K562 (cell line): ENCODE measurements around the gene DDX20. TPM values are rescaled to one million over a fixed set of nuclear protein-coding genes. Genes with fewer than 3 reads are reported as not detected.

Source experiments
- ATAC-seq: fragments of 200-7000 bp; cut with Tn5 transposase; 3 replicates; pipeline ENCODE4 v1.9.1; 2020; ENCODE audit warnings: moderate library complexity
- BruUV-seq: library from RNA; stranded (reverse); fragments of 400-500 nt; replicated peaks from 2 replicates; lab custom pipeline; 2021; lab: Mats Ljungman, UMichigan
- CTCF ChIA-PET: fragments of 300-600 bp; formaldehyde crosslinking; extraction: SDS; loops from one replicate; lab custom pipeline; 2021; ENCODE audit warnings: low intra/inter-chr PET ratio; lab: Yijun Ruan, JAX
- POLR2A ChIA-PET: fragments of 300-600, 350-650 bp; sonication (Branson Sonifier 250); formaldehyde crosslinking; extraction: SDS; loops from one replicate; lab custom pipeline; 2021; ENCODE audit warnings: antibody characterized with exemption, inconsistent platforms; lab: Yijun Ruan, JAX
- DNase-seq, 4 experiments: peaks; one replicate each; pipeline versions ENCODE4 v3.0.0 to v3.0.0-alpha.2; 2011 to 2018; ENCODE audit warnings: low spot score in 3 of 4, mixed read lengths in 3 of 4; ENCODE audit errors: extremely low read depth in 1 of 4
- FAIRE-seq: peaks from 2 replicates; lab custom pipeline; 2011; peaks lifted over from hg19 to GRCh38; lab: Jason Lieb, UNC
- H2AFZ ChIP-seq: 2 replicates; pipeline ENCODE4 v1.6.0; 2011; ENCODE audit warnings: low read depth, low read length, control low read depth, inconsistent platforms
- H3K27ac ChIP-seq: fragments of 200-600 bp; 3 replicates; pipeline ENCODE4 v1.8.0; 2011; ENCODE audit warnings: low read depth, mild to moderate bottlenecking, control low read depth, inconsistent platforms, low read length, moderate library complexity, mixed read lengths; ENCODE audit errors: extremely low read depth
- H3K27me3 ChIP-seq, 2 experiments: fragments of 300-600 bp in 1 of 2; 2 replicates in 1 of 2; 3 replicates in 1 of 2; pipeline versions ENCODE4 v1.6.0 to v1.8.0; 2011; ENCODE audit warnings: inconsistent platforms in 2 of 2, low read length in 2 of 2, mild to moderate bottlenecking in 1 of 2, mixed read lengths in 1 of 2, moderate library complexity in 1 of 2; ENCODE audit not compliant: control insufficient read depth in 2 of 2, insufficient read depth in 2 of 2
- H3K36me3 ChIP-seq: fragments of 300-600 bp; 3 replicates; pipeline ENCODE4 v1.8.0; 2011; ENCODE audit warnings: mild to moderate bottlenecking, low read length, inconsistent platforms; ENCODE audit not compliant: control insufficient read depth, insufficient read depth
- H3K4me1 ChIP-seq, 2 experiments: fragments of 200-600 bp in 1 of 2; replicated peaks in 1 of 2; 2 replicates in 1 of 2; 3 replicates in 1 of 2; pipeline versions ENCODE4 v1.5.1 to v1.8.0; 2011; ENCODE audit warnings: inconsistent platforms in 2 of 2, low read length in 2 of 2, mild to moderate bottlenecking in 1 of 2, mixed read lengths in 1 of 2, moderate library complexity in 1 of 2; ENCODE audit not compliant: control insufficient read depth in 2 of 2, insufficient read depth in 2 of 2
- H3K4me2 ChIP-seq: 2 replicates; pipeline ENCODE4 v1.6.1; 2011; ENCODE audit warnings: low read length, control low read depth, inconsistent platforms, mixed read lengths; ENCODE audit not compliant: insufficient read depth
- H3K4me3 ChIP-seq: fragments of 200-600 bp; sonication (generic), shearing (Covaris generic); 2 replicates; pipeline ENCODE4 v1.5.1; 2016; ENCODE audit warnings: control low read depth, inconsistent platforms
- H3K79me2 ChIP-seq: fragments of 200-600 bp; 3 replicates; pipeline ENCODE4 v1.8.0; 2011; ENCODE audit warnings: low read length, inconsistent platforms; ENCODE audit not compliant: control insufficient read depth, insufficient read depth
- H3K9ac ChIP-seq, 2 experiments: 2 replicates each; pipeline versions ENCODE4 v1.6.0 to v1.6.1; 2011; ENCODE audit warnings: low read depth in 2 of 2, low read length in 2 of 2, control low read depth in 1 of 2, inconsistent platforms in 1 of 2, mild to moderate bottlenecking in 1 of 2, mixed read lengths in 1 of 2; ENCODE audit not compliant: insufficient read depth in 1 of 2
- H3K9me1 ChIP-seq: one replicate; pipeline ENCODE4 v1.6.0; 2011; ENCODE audit warnings: inconsistent platforms, mild to moderate bottlenecking, low read length, moderate library complexity; ENCODE audit not compliant: control insufficient read depth, insufficient read depth
- H3K9me3 ChIP-seq: replicated peaks from 2 replicates; pipeline ENCODE4 v1.5.1; 2011; ENCODE audit warnings: low read depth, low read length, inconsistent platforms; ENCODE audit not compliant: control insufficient read depth, insufficient read depth
- H4K20me1 ChIP-seq: replicated peaks from 2 replicates; pipeline ENCODE4 v1.6.1; 2011; ENCODE audit warnings: low read length, inconsistent platforms, mixed read lengths; ENCODE audit not compliant: control insufficient read depth, insufficient read depth
- ARHGAP35 ChIP-seq: fragments of 450-650 bp; IDR thresholded peaks from 2 replicates; pipeline ENCODE4 v1.6.1; 2018; ENCODE audit not compliant: partially characterized antibody
- CHD1 ChIP-seq: fragments of 200-600 bp; sonication (generic); IDR thresholded peaks from one replicate; pipeline ENCODE4 v1.6.1; 2012; ENCODE audit warnings: mild to moderate bottlenecking, moderate library complexity, low read length, inconsistent platforms
- HDAC1 ChIP-seq, 2 experiments: fragments of 450-650 bp; IDR thresholded peaks; 2 replicates each; pipeline ENCODE4 v1.6.1; 2016 to 2017; ENCODE audit warnings: inconsistent platforms in 1 of 2, mild to moderate bottlenecking in 1 of 2, moderate library complexity in 1 of 2
- ID3 ChIP-seq, 2 experiments: fragments of 250-450 bp in 1 of 2; fragments of 450-650 bp in 1 of 2; sonication (Bioruptor Pico) in 1 of 2; IDR thresholded peaks; 2 replicates each; pipeline versions ENCODE4 v1.6.1 to v1.8.0; 2016 to 2021; ENCODE audit warnings: mild to moderate bottlenecking in 2 of 2, moderate library complexity in 2 of 2, missing compliant biosample characterization in 1 of 2, missing genetic modification characterization in 1 of 2
- KLF6 ChIP-seq: fragments of 250-450 bp; sonication (Bioruptor Pico); IDR thresholded peaks from 2 replicates; pipeline ENCODE4 v1.4.0; 2020; ENCODE audit warnings: mild to moderate bottlenecking, moderate library complexity, borderline replicate concordance
- MBD1 ChIP-seq: fragments of 250-450 bp; sonication (Bioruptor Pico); IDR thresholded peaks from 2 replicates; pipeline ENCODE4 v1.8.0; 2022; ENCODE audit warnings: inconsistent platforms
- MCM5 ChIP-seq: fragments of 450-650 bp; IDR thresholded peaks from 2 replicates; pipeline ENCODE4 v1.6.1; 2016; ENCODE audit warnings: low read depth
- MITF ChIP-seq: IDR thresholded peaks from 2 replicates; pipeline ENCODE4 v1.6.1; 2014; ENCODE audit warnings: antibody characterized with exemption
- PHTF2 ChIP-seq: fragments of 250-450 bp; sonication (Bioruptor Pico); IDR thresholded peaks from 2 replicates; pipeline ENCODE4 v1.5.0; 2021; ENCODE audit warnings: mild to moderate bottlenecking
- RFX1 ChIP-seq: fragments of 450-650 bp; IDR thresholded peaks from 2 replicates; pipeline ENCODE4 v1.6.1; 2016; ENCODE audit warnings: mild to moderate bottlenecking, moderate library complexity
- RFX5 ChIP-seq: IDR thresholded peaks from 2 replicates; pipeline ENCODE4 v1.6.1; 2011; ENCODE audit warnings: low read depth, mild to moderate bottlenecking, improper control_type of control experiment, low read length
- RHOXF2B ChIP-seq: fragments of 250-450 bp; sonication (Bioruptor Pico); conservative IDR thresholded peaks from 2 replicates; pipeline ENCODE4 v1.5.1; 2021
- SIX5 ChIP-seq, 2 experiments: IDR thresholded peaks; 2 replicates each; pipeline ENCODE4 v1.6.1; 2011; ENCODE audit warnings: low read length in 2 of 2, borderline replicate concordance in 1 of 2, low read depth in 1 of 2, mild to moderate bottlenecking in 1 of 2, moderate library complexity in 1 of 2; ENCODE audit not compliant: insufficient read depth in 1 of 2
- SMARCE1 ChIP-seq: fragments of 450-650 bp; IDR thresholded peaks from 2 replicates; pipeline ENCODE4 v1.7.1; 2016; ENCODE audit warnings: mild to moderate bottlenecking
- TAF15 ChIP-seq: fragments of 200-400 bp; formaldehyde crosslinking; IDR thresholded peaks from 2 replicates; pipeline ENCODE4 v1.6.1; 2017; ENCODE audit warnings: mild to moderate bottlenecking, low read depth, low read length, moderate library complexity
- THRA ChIP-seq: fragments of 450-650 bp; IDR thresholded peaks from 2 replicates; pipeline ENCODE4 v1.6.1; 2017; ENCODE audit warnings: mild to moderate bottlenecking, moderate library complexity
- XRCC5 ChIP-seq: fragments of 200-400 bp; formaldehyde crosslinking; IDR thresholded peaks from 2 replicates; pipeline ENCODE4 v1.6.1; 2017; ENCODE audit warnings: low read depth, mild to moderate bottlenecking, low read length
- ZNF133 ChIP-seq: fragments of 250-450 bp; sonication (Bioruptor Pico); IDR thresholded peaks from 2 replicates; pipeline ENCODE4 v1.4.0; 2020; ENCODE audit warnings: mild to moderate bottlenecking
- ZNF3 ChIP-seq: fragments of 250-450 bp; sonication (Bioruptor Pico); IDR thresholded peaks from 2 replicates; pipeline ENCODE4 v1.5.0; 2021; ENCODE audit warnings: mild to moderate bottlenecking, moderate library complexity
- ZNF57 ChIP-seq: fragments of 450-650 bp; formaldehyde crosslinking; IDR thresholded peaks from 2 replicates; pipeline ENCODE4 v1.4.0; 2020; ENCODE audit warnings: mild to moderate bottlenecking, moderate library complexity
- WGBS: fragments of 100-300 bp; shearing (Covaris generic); methylation state at CpG from one replicate; pipeline ENCODE4 v1.1.6; 2016; ENCODE audit warnings: low coverage, mixed read lengths; ENCODE audit not compliant: insufficient coverage; ENCODE audit errors: missing lambda C conversion rate; 5-methylcytosine and 5-hydroxymethylcytosine counted together
- in situ Hi-C: fragments of 300-500 bp; cut with MboI; formaldehyde crosslinking; loops from 4 replicates; pipeline ENCODE4 v1.15.0; 2018; ENCODE audit warnings: inconsistent platforms, mixed read lengths
- intact Hi-C: fragments of 100-400 bp; cut with micrococcal nuclease; formaldehyde crosslinking; loops from 2 replicates; pipeline ENCODE4 v1.14.2; 2022
- polyA plus RNA-seq, 8 experiments: library from polyadenylated mRNA; depleted of rRNA in 4 of 8; stranded (reverse) in 5 of 8; unstranded in 3 of 8; fragments of >200 nt; fragmentation: Nextera tagmentation in 2 of 8; fragmentation: Illumina TruSeq in 1 of 8; extraction: Ambion mirVana in 2 of 8; extraction: Trizol in 1 of 8; gene quantifications; 2 replicates each; pipeline versions ENCODE4 v1.2.1 to v1.2.3, GENCODE V29; 2011 to 2014; ENCODE audit warnings: inconsistent platforms in 1 of 8, missing spikeins in 1 of 8
- total RNA-seq, 7 experiments: library from RNA; depleted of rRNA in 6 of 7; stranded (reverse); fragments of >200 nt in 6 of 7; fragmentation: Illumina TruSeq in 2 of 7; extraction: Trizol in 2 of 7; gene quantifications; 2 replicates each; pipeline versions ENCODE4 v1.2.1 to v1.2.3, GENCODE V29; 2011 to 2021; ENCODE audit warnings: low replicate concordance in 1 of 7

DDX20 gene
- total and polyA plus RNA-seq, 9 of the 15 experiments (the other 6 are each of a cell fraction or from before 2014, with no cell fraction given), result 8.3 to 33.4 (median 24.5) TPM

- no peak overlapping the region for H3K4me2 ChIP-seq
- BruUV-seq, result no TSS peak
- H3K79me2 ChIP-seq, result no peaks in the 10 kb centered on the region
- no peak for FAIRE-seq
- intact Hi-C loops, result no loop called here
- no peak for TF ChIP-seq THRA
- TF ChIP-seq ZNF133 (CRISPR knock-in tag), result no peak
- no peak for TF ChIP-seq ID3 (CRISPR knock-in tag; IDR thresholded peaks at IDR 0.05)
- TF ChIP-seq ID3 (tag; IDR thresholded peaks at IDR 0.05), result no peak
- no peak for TF ChIP-seq RFX5
- TF ChIP-seq KLF6 (CRISPR knock-in tag), result no peak
- TF ChIP-seq MITF, result no peak
- no peak for TF ChIP-seq CHD1
- TF ChIP-seq MCM5, result no peak
- TF ChIP-seq TAF15, result no peak
- no peak for TF ChIP-seq RHOXF2B
- TF ChIP-seq PHTF2 (CRISPR knock-in tag), result no peak
- TF ChIP-seq ARHGAP35, result no peak
- TF ChIP-seq SIX5 (IDR thresholded peaks at IDR 0.05; ENCODE audit: borderline replicate concordance in 1 of 2, insufficient read depth in 1 of 2, low read depth in 1 of 2, low read length in 2 of 2), result no peak
- TF ChIP-seq XRCC5, result no peak
- TF ChIP-seq HDAC1 (IDR thresholded peaks at IDR 0.05), result no peak
- no peak for TF ChIP-seq RFX1
- no peak for TF ChIP-seq ZNF57 (CRISPR knock-in tag)
- no peak for TF ChIP-seq SMARCE1
- TF ChIP-seq ZNF3, result no peak
- TF ChIP-seq MBD1 (CRISPR knock-in tag), result no peak
- TF ChIP-seq, all 486 proteins: peak for 0
- no peaks in the 10 kb centered on the region for H3K36me3 ChIP-seq
- ChIA-PET CTCF (no interaction called here), POLR2A (no interaction called here)
- peaks cover 35% of the 10 kb centered on the region in 2 experiments for H3K27me3 ChIP-seq
- no peaks in the 10 kb centered on the region for H3K9me3 ChIP-seq
- H4K20me1 ChIP-seq, result 0 out of 2 replicates have a peak, but pooled peaks cover under 1% of the 10 kb centered on the region
- no peaks in the 10 kb centered on the region for H3K9me1 ChIP-seq
- no peak overlapping the region for H2AFZ ChIP-seq
- DNase-seq (no peak), ATAC-seq (0 out of 3 replicates have a peak, but pooled peaks have one; percentile 25)
- H3K4me1 ChIP-seq, result no peaks in the 10 kb centered on the region
- in situ Hi-C loops, result no loop called here
- WGBS, result 2% methylated on average over 9 of the region's 9 CpGs
- H3K9ac ChIP-seq, result no peak overlapping the region
- no peak overlapping the region for H3K4me3 ChIP-seq
- H3K27ac ChIP-seq, result no peak overlapping the region
These were observed 31.0 kb downstream of the DDX20 start for GRCh38 chr1:111786669-111787207.
